NK-92 (cell line): Measurements from ENCODE around the gene C9orf50.

ENCODE experiments used
- DNase-seq: peaks from one replicate; lab custom pipeline; 2025; ENCODE audit not compliant: unreplicated experiment; lab: John Stamatoyannopoulos, UW

The C9orf50 gene

DNA sequence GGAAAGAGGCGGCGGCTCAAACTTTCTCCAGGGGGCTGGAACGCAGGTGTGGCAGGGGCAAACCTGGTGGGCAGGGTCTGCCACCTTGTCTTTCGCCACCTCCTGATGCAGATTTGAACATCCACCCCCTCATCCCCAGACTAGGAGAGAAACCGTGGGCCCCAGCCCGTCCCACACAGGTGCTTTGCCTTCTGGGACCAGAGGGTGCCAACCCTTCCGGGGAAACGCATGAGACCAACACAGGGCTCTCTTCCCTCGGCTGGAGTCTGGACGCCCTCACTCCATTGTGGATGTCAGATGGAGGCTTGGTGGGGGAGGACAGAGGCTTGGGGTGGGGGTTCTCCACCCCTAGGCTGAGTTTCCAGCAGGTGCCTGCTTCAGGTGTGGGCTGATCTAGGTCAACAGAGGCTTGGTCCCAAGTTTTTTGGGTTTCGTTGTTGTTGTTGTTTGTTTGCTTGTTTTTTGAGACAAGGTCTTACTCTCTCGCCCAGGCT, 9.5 kb downstream of the C9orf50 start:
- no peak for DNase-seq

- no peak for DNase-seq
These were observed 10.2 kb downstream of the C9orf50 start for GRCh38 chr9:129610473-129611306.

DNA sequence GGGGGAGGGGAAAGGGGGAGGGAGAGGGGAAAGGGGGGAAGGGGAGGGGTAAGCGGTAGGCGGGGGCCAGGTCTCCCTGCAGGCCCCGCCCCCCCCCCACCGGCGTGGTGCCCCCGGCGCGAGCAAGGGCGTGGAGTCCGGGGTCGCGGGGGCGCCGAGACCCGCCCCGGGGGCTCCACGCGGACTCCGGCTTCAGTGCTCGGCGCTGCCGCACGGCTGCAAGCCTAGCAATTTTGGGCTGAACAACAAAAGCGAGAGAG, 10.8 kb downstream of the C9orf50 start:
- DNase-seq, result no peak

- DNase-seq, result no peak
These were observed 11.3 kb downstream of the C9orf50 start for GRCh38 chr9:129609486-129610212.

- DNase-seq, result no peak
These were observed 12.1 kb downstream of the C9orf50 start for GRCh38 chr9:129608561-129609481.

DNA sequence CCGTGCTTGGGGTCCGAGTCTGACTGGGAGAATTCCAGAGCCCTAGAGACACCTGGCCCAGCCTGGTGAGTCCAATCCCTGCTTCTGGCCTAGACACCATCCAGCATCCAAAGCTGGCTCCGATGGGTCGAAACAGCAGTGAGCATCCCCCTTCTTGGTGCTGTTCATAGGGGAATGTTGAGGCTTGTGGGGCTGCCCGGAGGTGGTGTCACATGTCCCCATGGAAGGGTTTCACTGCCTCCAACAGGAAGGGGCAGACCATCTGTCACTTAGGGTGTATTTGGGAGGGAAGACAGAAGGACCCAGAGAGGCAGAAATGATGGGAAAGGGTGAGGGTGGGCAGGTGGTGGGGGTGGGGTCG, 13.9 kb downstream of the C9orf50 start:
- DNase-seq, result no peak

DNA sequence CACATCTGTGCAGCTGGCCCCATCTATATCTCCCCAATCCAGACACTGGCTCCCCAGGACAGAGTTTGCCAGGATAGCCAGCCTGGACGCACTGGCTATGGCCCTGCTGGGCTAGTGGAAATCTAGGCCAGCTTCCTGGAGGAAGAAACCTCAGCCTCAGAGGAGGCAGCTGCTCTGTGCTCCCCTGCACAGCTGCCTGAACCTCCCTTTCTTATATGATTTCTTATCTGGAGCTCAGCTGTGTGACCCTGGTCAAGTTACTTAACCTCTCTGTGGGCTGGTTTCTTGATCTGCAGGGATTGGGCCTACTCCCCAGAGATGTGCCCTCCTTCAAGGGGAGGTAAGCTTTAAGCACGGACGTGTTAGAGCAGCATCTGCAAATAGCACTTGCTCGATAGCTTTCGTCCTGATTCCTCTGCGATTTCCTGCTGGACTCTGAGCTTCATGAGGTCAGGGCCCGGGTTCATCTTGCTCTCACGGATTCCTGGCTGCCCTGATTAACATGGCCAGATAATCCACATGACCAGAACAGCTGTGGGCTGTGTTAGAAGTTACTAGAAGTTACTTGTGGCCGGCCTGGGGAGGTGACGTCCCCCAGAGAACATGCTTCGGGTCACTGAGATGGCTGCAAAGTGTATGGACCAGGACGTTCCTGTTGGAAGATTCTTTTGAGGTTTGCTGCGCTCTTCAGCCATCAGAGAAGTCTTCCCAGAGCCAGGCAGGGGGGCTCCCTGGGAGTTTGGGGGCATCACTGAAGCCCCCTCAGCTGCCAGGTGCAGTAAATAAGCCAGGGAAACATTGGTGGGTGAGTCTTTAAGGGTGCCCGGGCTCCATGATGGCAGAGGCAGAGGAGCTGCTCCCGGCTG, 14.5 kb downstream of the C9orf50 start:
- DNase-seq, result no peak

GRCh38 chr9:129604766-129605163, 16.1 kb downstream of the C9orf50 start:
- DNase-seq, result no peak

DNA sequence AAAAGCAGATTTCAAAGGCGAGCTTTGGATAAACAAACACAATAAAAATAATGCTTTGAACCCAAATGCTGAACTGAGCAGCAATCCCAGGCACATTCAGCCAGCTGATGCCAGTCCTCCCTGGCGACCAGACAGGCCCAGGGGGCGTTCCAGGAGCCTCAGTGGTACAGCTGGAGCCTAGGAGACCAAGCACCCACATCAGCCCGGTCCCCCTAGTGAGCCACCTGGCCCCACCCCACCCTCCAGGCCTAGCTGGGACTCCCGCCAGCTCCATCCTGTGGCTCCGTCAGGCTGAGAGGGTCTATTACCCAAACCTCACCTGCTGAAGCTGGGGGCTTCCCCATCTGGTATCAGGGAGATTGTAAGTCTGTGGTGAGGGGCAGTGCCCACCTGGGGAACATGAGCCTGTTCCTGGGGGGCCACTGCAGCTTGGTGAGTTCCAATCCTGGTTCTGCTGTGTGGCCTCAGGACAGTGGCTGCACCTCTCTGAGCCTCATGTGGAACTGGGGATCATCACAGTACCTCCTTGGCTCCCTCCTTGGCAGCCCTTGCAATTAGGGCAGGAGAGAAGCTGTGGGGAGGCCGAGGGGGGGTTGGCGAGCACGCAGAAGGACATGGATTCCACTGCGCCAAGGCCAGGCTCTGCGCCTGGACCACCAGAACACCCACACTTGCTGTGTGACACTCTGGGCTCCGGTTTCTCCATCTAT, 16.7 kb downstream of the C9orf50 start:
- DNase-seq, result no peak

DNA sequence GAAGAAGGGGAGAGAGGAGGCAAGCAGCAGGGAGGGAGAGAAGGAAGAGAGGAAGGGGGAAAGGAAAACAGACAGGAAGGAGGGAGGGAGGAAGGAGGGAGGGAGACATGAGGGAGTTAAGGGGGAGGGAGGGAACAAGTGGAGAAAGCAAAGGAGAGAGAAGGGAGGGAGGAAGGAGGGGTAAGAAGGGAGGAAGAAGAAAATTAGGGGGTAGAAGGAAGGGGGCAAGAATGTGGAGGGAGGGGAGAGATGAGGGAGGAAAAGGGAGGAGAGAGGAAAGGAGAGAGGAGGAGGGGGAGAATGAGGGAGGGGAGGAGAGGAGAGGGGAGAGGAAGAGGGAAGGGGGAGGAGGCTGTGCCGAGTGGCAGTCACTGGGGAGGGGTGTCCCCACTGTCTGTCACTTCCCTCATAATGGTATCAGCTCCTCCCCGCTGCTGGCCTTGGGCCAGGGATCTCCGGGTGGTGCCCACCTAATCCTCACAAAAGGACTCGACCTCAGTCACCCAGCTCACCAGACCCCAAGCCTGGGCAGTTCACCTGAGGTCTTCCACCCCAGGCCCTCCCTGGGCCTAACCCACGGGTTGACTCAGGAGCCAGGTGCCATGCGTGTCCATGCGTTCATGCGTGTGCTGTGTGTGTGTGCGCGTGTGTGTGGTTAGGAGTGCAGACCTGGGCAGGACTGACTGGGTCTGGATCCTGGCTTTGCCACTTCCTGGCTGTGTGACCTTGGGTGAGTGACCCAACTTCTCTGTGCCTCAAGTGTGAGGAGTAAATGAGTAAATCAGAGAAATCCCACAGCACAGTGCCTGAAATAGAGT, 18.1 kb downstream of the C9orf50 start:
- no peak for DNase-seq

GRCh38 chr9:129601082-129601674, 19.7 kb downstream of the C9orf50 start:
- no peak for DNase-seq

- no peak for DNase-seq
These were observed 22.8 kb downstream of the C9orf50 start for GRCh38 chr9:129598089-129598596.

DNA sequence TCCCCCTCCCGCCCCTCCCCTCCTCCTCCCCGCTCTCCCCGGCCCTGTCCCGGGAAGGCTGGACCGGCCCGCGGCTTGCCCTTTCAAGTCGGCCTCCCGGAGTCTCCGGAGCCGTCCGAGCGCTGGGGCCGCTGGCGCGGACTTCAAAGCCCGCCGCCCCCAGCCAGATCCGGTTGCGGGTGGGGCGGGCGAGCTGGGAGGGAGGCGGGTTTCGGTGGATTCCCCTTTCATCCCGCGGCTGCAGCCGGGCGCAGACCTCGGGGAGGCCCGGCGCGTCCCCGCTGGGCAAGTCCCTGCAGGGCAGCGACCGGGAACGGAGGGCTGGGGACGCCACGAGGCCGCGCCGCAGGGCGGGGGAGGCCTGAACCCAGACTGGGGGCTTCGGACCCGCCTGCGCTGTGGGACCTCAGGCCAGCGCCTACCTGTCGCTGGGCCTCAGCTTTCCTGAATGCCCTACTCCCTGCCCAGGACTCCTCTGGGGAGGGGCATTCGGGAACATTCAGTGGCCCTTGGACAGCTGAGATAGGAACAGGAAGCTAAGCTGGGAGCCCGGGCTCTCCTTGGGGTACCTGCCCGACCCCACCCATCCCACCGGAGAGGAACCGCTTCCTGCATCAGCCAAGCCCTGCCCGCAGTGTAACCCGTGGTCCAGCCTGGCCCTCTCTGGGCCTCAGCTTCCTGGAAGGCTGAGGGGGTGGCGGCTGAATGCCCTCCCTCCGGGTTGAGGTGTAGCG, 23.4 kb downstream of the C9orf50 start:
- DNase-seq, result no peak

- no peak for DNase-seq
These were observed 24.2 kb downstream of the C9orf50 start for GRCh38 chr9:129596541-129597331.

DNA sequence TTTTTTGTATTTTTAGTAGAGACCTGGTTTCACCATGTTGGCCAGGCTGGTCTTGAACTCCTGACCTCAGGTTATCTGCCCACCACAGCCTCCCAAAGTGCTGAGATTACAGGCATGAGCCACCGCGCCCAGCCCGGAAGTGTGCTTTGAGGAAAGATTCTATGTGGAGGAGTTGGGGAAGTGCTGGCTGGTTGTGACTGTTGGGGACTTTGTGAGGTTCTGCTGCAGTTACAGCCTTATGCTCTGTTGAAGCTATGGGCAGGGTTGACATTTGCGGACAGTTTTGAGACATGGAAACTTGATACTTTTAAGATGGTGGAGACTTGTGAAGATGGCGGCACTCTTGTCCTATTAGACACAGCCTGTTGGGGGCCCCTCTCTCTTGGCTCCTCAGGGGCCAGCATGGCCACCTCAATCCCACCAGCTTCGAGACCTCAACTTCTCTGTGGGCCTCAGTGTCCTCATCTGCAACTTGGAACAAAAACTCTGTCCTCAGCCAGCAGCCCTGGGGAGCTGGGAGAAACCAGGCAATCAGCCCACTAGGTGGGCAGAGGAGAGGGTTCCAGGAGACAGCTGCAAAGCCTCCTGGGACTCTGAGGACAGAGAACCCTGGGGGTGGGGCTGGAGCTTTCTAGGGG, 24.9 kb downstream of the C9orf50 start:
- no peak for DNase-seq

GRCh38 chr9:129595311-129595741, 25.6 kb downstream of the C9orf50 start:
- no peak for DNase-seq

- DNase-seq, result no peak
These were observed 26.3 kb downstream of the C9orf50 start for GRCh38 chr9:129594632-129595031.
